Breast epithelium (tissue), 4 donors: ENCODE results near the gene CALHM1. TPM values are rescaled to one million over a fixed set of nuclear protein-coding genes. Genes with fewer than 3 reads are reported as not detected.

Experiments used
- DNase-seq, 2 donors: peaks; one replicate each; pipeline ENCODE4 v3.0.0-alpha.2; 2019; ENCODE audit warnings: low spot score in 2 of 2
- H3K27ac ChIP-seq, 2 donors: fragments of 200-600 bp; sonication (generic) in 1 of 2; one replicate each; pipeline ENCODE4 v1.5.1; 2016 to 2019; ENCODE audit warnings: mild to moderate bottlenecking in 1 of 2
- H3K27me3 ChIP-seq, 2 donors: fragments of 200-600 bp; sonication (generic) in 1 of 2; one replicate each; pipeline versions ENCODE4 v1.5.1 to v1.6.0; 2017 to 2019; ENCODE audit warnings: control low read depth in 1 of 2, mild to moderate bottlenecking in 1 of 2
- H3K36me3 ChIP-seq: fragments of 200-600 bp; one replicate; pipeline ENCODE4 v1.5.1; 2019
- H3K4me1 ChIP-seq, 2 donors: fragments of 200-600 bp; sonication (generic); one replicate each; pipeline ENCODE4 v1.5.1; 2016 to 2019; ENCODE audit warnings: control low read depth in 1 of 2
- H3K4me3 ChIP-seq, 3 donors: fragments of 200-600 bp; sonication (generic); 1 replicate in 2 of 3; 2 replicates in 1 of 3; pipeline ENCODE4 v1.5.1; 2016 to 2019; ENCODE audit warnings: mild to moderate bottlenecking in 3 of 3, moderate library complexity in 2 of 3
- H3K9me3 ChIP-seq, 2 donors: fragments of 200-600 bp; sonication (generic) in 1 of 2; one replicate each; pipeline ENCODE4 v1.5.1; 2016 to 2019; ENCODE audit warnings: control low read depth in 1 of 2
- CTCF ChIP-seq, 3 donors: fragments of 450-650 bp; IDR thresholded peaks; one replicate each; pipeline ENCODE4 v1.5.1; 2016 to 2017; ENCODE audit warnings: antibody characterized with exemption in 3 of 3, mild to moderate bottlenecking in 3 of 3, moderate library complexity in 3 of 3
- POLR2A ChIP-seq: fragments of 450-650 bp; IDR thresholded peaks from one replicate; pipeline ENCODE4 v1.6.1; 2016; ENCODE audit warnings: antibody characterized with exemption, mild to moderate bottlenecking, moderate library complexity
- POLR2AphosphoS5 ChIP-seq, 3 donors: sonication (generic); formaldehyde crosslinking; IDR thresholded peaks; one replicate each; pipeline ENCODE4 v1.6.1; 2017; ENCODE audit warnings: antibody characterized with exemption in 3 of 3
- intact Hi-C: fragments of 100-400 bp; cut with DNase I; formaldehyde crosslinking; loops from one replicate; pipeline ENCODE4 v1.15.1; 2023; ENCODE audit warnings: low total_unique reads
- total RNA-seq, 3 donors: library from RNA; depleted of rRNA; stranded (reverse); fragments of >200 nt; gene quantifications; one replicate each; pipeline ENCODE4 v1.1.0, GENCODE V29; 2016

The CALHM1 gene
- total RNA-seq, 3 donors from 2014 or later = not detected

GRCh38 chr10:103475437-103475836, 16.7 kb upstream of the CALHM1 start:
- H3K36me3 ChIP-seq = no peaks in the 10 kb centered on the region
- no peaks in the 10 kb centered on the region for H3K4me1 ChIP-seq
- DNase-seq = no peak
- no peaks in the 10 kb centered on the region for H3K27me3 ChIP-seq
- H3K4me3 ChIP-seq = no peak overlapping the region
- intact Hi-C loops = no loop called here
- no peak overlapping the region for H3K27ac ChIP-seq
- H3K9me3 ChIP-seq = no peaks in the 10 kb centered on the region
- TF ChIP-seq CTCF (IDR thresholded peaks at IDR 0.05) (no peak), POLR2A (no peak), POLR2AphosphoS5 (IDR thresholded peaks at IDR 0.05) (no peak)

DNA sequence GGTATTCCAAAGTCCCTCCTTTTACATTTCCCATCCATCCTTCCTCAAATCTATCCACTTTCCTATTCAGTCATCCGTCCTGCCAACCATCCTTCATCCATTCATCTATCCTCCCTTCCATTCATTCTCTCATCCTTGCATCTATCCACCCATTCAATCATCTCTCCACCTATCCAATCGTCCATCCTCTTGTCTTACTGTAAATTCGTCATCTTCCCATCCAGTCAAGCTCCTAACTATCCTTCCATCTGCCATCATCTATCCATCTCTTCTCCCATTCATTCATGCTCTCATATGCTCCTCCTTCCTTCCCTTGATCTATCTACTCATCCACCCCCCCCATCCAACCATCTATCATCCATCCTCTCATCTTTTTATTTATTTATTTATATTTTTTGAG, 15.4 kb upstream of the CALHM1 start:
- H3K4me3 ChIP-seq = no peak overlapping the region
- no peaks in the 10 kb centered on the region for H3K9me3 ChIP-seq
- intact Hi-C loops = no loop called here
- TF ChIP-seq POLR2AphosphoS5 (IDR thresholded peaks at IDR 0.05) (no peak), POLR2A (no peak), CTCF (IDR thresholded peaks at IDR 0.05) (no peak)
- no peaks in the 10 kb centered on the region for H3K4me1 ChIP-seq
- no peaks in the 10 kb centered on the region for H3K36me3 ChIP-seq
- DNase-seq = no peak
- H3K27me3 ChIP-seq = no peaks in the 10 kb centered on the region
- no peak overlapping the region for H3K27ac ChIP-seq

- DNase-seq = no peak
- Histone ChIP-seq H3K4me1 (no peaks in the 10 kb centered on the region), H3K27me3 (no peaks in the 10 kb centered on the region), H3K27ac (no peak overlapping the region), H3K36me3 (no peaks in the 10 kb centered on the region), H3K4me3 (peak overlapping the region in 1 of 3 donors; percentile 16), H3K9me3 (no peaks in the 10 kb centered on the region)
- TF ChIP-seq CTCF (IDR thresholded peaks at IDR 0.05) = no peak
- no peak for TF ChIP-seq POLR2A
- no peak for TF ChIP-seq POLR2AphosphoS5 (IDR thresholded peaks at IDR 0.05)
- intact Hi-C loops = no loop called here
Measured at GRCh38 chr10:103473261-103473671, 14.6 kb upstream of the CALHM1 start.

DNA sequence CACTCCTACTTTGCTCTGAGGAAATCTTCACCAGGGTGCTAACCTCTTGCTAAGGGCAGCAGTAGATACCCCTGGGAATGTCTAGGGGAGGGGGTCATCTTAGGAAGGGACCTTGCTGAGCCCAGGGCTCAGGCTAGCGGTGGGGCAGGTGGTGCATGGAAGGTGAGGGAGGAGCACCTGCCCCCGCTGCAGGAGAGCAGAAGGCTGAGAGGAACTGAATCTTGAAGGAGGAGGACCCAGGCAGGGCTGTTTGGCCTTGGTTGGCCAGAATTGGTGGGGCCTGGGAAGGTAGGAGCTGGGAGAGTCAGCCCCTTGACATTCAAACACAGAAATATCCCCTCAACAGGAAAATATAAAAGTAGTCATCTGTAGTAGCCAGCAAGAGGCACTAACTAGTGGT, 13.3 kb upstream of the CALHM1 start:
- no peaks in the 10 kb centered on the region for H3K9me3 ChIP-seq
- intact Hi-C loops = no loop called here
- H3K36me3 ChIP-seq = no peaks in the 10 kb centered on the region
- H3K4me1 ChIP-seq = no peaks in the 10 kb centered on the region
- peak overlapping the region in 1 of 2 donors; percentile 48 for H3K27ac ChIP-seq
- TF ChIP-seq POLR2A (no peak), POLR2AphosphoS5 (IDR thresholded peaks at IDR 0.05) (no peak), CTCF (IDR thresholded peaks at IDR 0.05) (no peak)
- no peaks in the 10 kb centered on the region for H3K27me3 ChIP-seq
- no peak for DNase-seq
- no peak overlapping the region for H3K4me3 ChIP-seq

GRCh38 chr10:103470761-103471653, 12.3 kb upstream of the CALHM1 start:
- H3K27ac ChIP-seq = peak overlapping the region in 1 of 2 donors; percentile 48
- no peaks in the 10 kb centered on the region for H3K36me3 ChIP-seq
- no peaks in the 10 kb centered on the region for H3K9me3 ChIP-seq
- peak in 1 of 2 donors; percentile 29 for DNase-seq
- H3K4me1 ChIP-seq = no peaks in the 10 kb centered on the region
- intact Hi-C loops = no loop called here
- no peaks in the 10 kb centered on the region for H3K27me3 ChIP-seq
- TF ChIP-seq POLR2AphosphoS5 (IDR thresholded peaks at IDR 0.05) (no peak), CTCF (IDR thresholded peaks at IDR 0.05) (no peak), POLR2A (no peak)
- no peak overlapping the region for H3K4me3 ChIP-seq
